Measurements from ENCODE around the gene BBS2. TPM values are rescaled to one million over a fixed set of nuclear protein-coding genes. Genes with fewer than 3 reads are reported as not detected.

BBS2 gene
- total RNA-seq, 1 donor from 2014 or later: 64.5 TPM

GRCh38 chr16:56554441-56554840 lies 34.6 kb upstream of the BBS2 start:
- H3K27me3 ChIP-seq: no peaks in the 10 kb centered on the region
- no peak overlapping the region for H3K9ac ChIP-seq
- no peak overlapping the region for H3K4me3 ChIP-seq
- no peak overlapping the region for H2AFZ ChIP-seq (replicated peaks)
- TF ChIP-seq EZH2 (IDR thresholded peaks at IDR 0.05): no peak
- no peak for TF ChIP-seq EZH2phosphoT487 (IDR thresholded peaks at IDR 0.05)
- TF ChIP-seq CTCF (IDR thresholded peaks at IDR 0.05): no peak
- Mint-ChIP-seq H3K27me3 (ENCODE audit: insufficient read depth, low read depth) (no peaks in the 10 kb centered on the region), H3K4me1 (peaks cover 16% of the 10 kb centered on the region), H3K4me3 (no peak overlapping the region), H3K36me3 (no peaks in the 10 kb centered on the region), H3K9me3 (no peaks in the 10 kb centered on the region), H3K27ac (no peak overlapping the region)
- H3K4me2 ChIP-seq: no peak overlapping the region
- no peaks in the 10 kb centered on the region for H3K79me2 ChIP-seq (ENCODE audit: low read depth)
- no peaks in the 10 kb centered on the region for H4K20me1 ChIP-seq (ENCODE audit: low read depth)
- no peaks in the 10 kb centered on the region for H3K4me1 ChIP-seq
- DNase-seq (ENCODE audit: low spot score): no peak
- no peak overlapping the region for H3K27ac ChIP-seq
- H3K9me3 ChIP-seq (ENCODE audit: low read depth): no peaks in the 10 kb centered on the region
- no peaks in the 10 kb centered on the region for H3K36me3 ChIP-seq
- no peaks in the 10 kb centered on the region for H3F3A ChIP-seq (ENCODE audit: low read depth)

- peaks cover 8% of the 10 kb centered on the region for H4K20me1 ChIP-seq (ENCODE audit: low read depth)
- H3K27me3 ChIP-seq: no peaks in the 10 kb centered on the region
- H3K27me3 Mint-ChIP-seq (ENCODE audit: insufficient read depth, low read depth): peaks cover 3% of the 10 kb centered on the region
- no peak overlapping the region for H3K4me3 ChIP-seq
- no peaks in the 10 kb centered on the region for H3K9me3 ChIP-seq (ENCODE audit: low read depth)
- H3F3A ChIP-seq (ENCODE audit: low read depth): peaks cover 13% of the 10 kb centered on the region
- DNase-seq (ENCODE audit: low spot score): no peak
- H3K4me3 Mint-ChIP-seq: no peak overlapping the region
- H3K27ac Mint-ChIP-seq: peak overlapping the region; percentile 61
- H3K79me2 ChIP-seq (ENCODE audit: low read depth): no peaks in the 10 kb centered on the region
- H3K27ac ChIP-seq: no peak overlapping the region
- no peaks in the 10 kb centered on the region for H3K36me3 Mint-ChIP-seq
- no peaks in the 10 kb centered on the region for H3K36me3 ChIP-seq
- H3K4me1 Mint-ChIP-seq: peaks cover 38% of the 10 kb centered on the region
- H3K4me2 ChIP-seq: no peak overlapping the region
- H3K9ac ChIP-seq: no peak overlapping the region
- TF ChIP-seq EZH2 (IDR thresholded peaks at IDR 0.05) (no peak), EZH2phosphoT487 (IDR thresholded peaks at IDR 0.05) (no peak), CTCF (IDR thresholded peaks at IDR 0.05) (no peak)
- H3K9me3 Mint-ChIP-seq: no peaks in the 10 kb centered on the region
- H3K4me1 ChIP-seq: peaks cover 11% of the 10 kb centered on the region
- no peak overlapping the region for H2AFZ ChIP-seq (replicated peaks)
Measured at GRCh38 chr16:56551796-56552738, 32.2 kb upstream of the BBS2 start.

GRCh38 chr16:56549744-56550385 lies 30.0 kb upstream of the BBS2 start:
- no peaks in the 10 kb centered on the region for H3K9me3 ChIP-seq (ENCODE audit: low read depth)
- no peaks in the 10 kb centered on the region for H3K27me3 ChIP-seq
- no peak overlapping the region for H3K4me3 ChIP-seq
- H3K27me3 Mint-ChIP-seq (ENCODE audit: insufficient read depth, low read depth): peaks cover 7% of the 10 kb centered on the region
- peak overlapping the region; percentile 34 for H3K27ac Mint-ChIP-seq
- TF ChIP-seq EZH2 (IDR thresholded peaks at IDR 0.05): no peak
- no peak for TF ChIP-seq EZH2phosphoT487 (IDR thresholded peaks at IDR 0.05)
- TF ChIP-seq CTCF (IDR thresholded peaks at IDR 0.05): no peak
- no peak overlapping the region for H2AFZ ChIP-seq (replicated peaks)
- peaks cover 12% of the 10 kb centered on the region for H4K20me1 ChIP-seq (ENCODE audit: low read depth)
- H3K9ac ChIP-seq: no peak overlapping the region
- H3K4me1 ChIP-seq: peaks cover 17% of the 10 kb centered on the region
- H3K27ac ChIP-seq: no peak overlapping the region
- no peak overlapping the region for H3K4me3 Mint-ChIP-seq
- H3K79me2 ChIP-seq (ENCODE audit: low read depth): no peaks in the 10 kb centered on the region
- H3K36me3 ChIP-seq: no peaks in the 10 kb centered on the region
- no peaks in the 10 kb centered on the region for H3K36me3 Mint-ChIP-seq
- H3K4me2 ChIP-seq: no peak overlapping the region
- peaks cover 52% of the 10 kb centered on the region for H3K4me1 Mint-ChIP-seq
- no peak for DNase-seq (ENCODE audit: low spot score)
- peaks cover 27% of the 10 kb centered on the region for H3F3A ChIP-seq (ENCODE audit: low read depth)
- H3K9me3 Mint-ChIP-seq: no peaks in the 10 kb centered on the region

Data from neural progenitor cell (in vitro differentiated cells).